Spleen (tissue), 7 donors: ENCODE data around the gene FKBP4.

Experiments used
- POLR2A ChIP-seq, 3 donors: fragments of 450-650 bp; IDR thresholded peaks; one replicate each; pipeline ENCODE4 v1.5.1; 2017; ENCODE audit warnings: antibody characterized with exemption in 3 of 3, mild to moderate bottlenecking in 1 of 3
- POLR2AphosphoS5 ChIP-seq, 3 donors: sonication (generic); formaldehyde crosslinking; IDR thresholded peaks; one replicate each; pipeline ENCODE4 v1.5.1; 2017; ENCODE audit warnings: antibody characterized with exemption in 3 of 3
- TF ChIP-seq, protein P1 (sequence below), 11 experiments: fragments of 200-600 bp in 7 of 11; fragments of 450-650 bp in 4 of 11; sonication (generic) in 4 of 11; IDR thresholded peaks in 8 of 11; conservative IDR thresholded peaks in 3 of 11; 1 replicate in 7 of 11; 2 replicates in 4 of 11; pipeline versions ENCODE4 v1.4.0 to v1.8.0; 2016 to 2021; ENCODE audit warnings: antibody characterized with exemption in 11 of 11, inconsistent platforms in 4 of 11, mild to moderate bottlenecking in 1 of 11
- donor health status: DM: no; HTN: no; CAD: no; lungs with moderate emphysema.
- donor health status: DM: no; HTN: no; CAD: no.
- donor health status: DM: no; HTN: no; CAD: no.

- TF ChIP-seq POLR2AphosphoS5 (IDR thresholded peaks at IDR 0.05): no peak
- TF ChIP-seq, protein P1, sequence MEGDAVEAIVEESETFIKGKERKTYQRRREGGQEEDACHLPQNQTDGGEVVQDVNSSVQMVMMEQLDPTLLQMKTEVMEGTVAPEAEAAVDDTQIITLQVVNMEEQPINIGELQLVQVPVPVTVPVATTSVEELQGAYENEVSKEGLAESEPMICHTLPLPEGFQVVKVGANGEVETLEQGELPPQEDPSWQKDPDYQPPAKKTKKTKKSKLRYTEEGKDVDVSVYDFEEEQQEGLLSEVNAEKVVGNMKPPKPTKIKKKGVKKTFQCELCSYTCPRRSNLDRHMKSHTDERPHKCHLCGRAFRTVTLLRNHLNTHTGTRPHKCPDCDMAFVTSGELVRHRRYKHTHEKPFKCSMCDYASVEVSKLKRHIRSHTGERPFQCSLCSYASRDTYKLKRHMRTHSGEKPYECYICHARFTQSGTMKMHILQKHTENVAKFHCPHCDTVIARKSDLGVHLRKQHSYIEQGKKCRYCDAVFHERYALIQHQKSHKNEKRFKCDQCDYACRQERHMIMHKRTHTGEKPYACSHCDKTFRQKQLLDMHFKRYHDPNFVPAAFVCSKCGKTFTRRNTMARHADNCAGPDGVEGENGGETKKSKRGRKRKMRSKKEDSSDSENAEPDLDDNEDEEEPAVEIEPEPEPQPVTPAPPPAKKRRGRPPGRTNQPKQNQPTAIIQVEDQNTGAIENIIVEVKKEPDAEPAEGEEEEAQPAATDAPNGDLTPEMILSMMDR (IDR thresholded peaks at IDR 0.05 in 8 of 11, conservative IDR thresholded peaks at IDR 0.05 in 3 of 11): no peak
- TF ChIP-seq POLR2A (IDR thresholded peaks at IDR 0.05): no peak
Measured at GRCh38 chr12:2749580-2749979, 45.2 kb upstream of the FKBP4 start.
